HCT116 (cell line): ENCODE measurements around the gene ABCC9. TPM values are rescaled to one million over a fixed set of nuclear protein-coding genes. Genes with fewer than 3 reads are reported as not detected.

ENCODE experiments used
- ATAC-seq: fragments of 200-7000 bp; cut with Tn5 transposase; 2 replicates; pipeline ENCODE4 v1.9.1; 2020; ENCODE audit warnings: mild to moderate bottlenecking, moderate library complexity
- BruUV-seq: library from RNA; stranded (reverse); fragments of 400-500 nt; replicated peaks from 2 replicates; lab custom pipeline; 2021; lab: Mats Ljungman, UMichigan
- CTCF ChIA-PET: fragments of 300-600 bp; sonication (Branson Sonifier 250); formaldehyde crosslinking; loops from one replicate; lab custom pipeline; 2021; ENCODE audit warnings: antibody characterized with exemption; lab: Charles Lee
- POLR2A ChIA-PET: fragments of 300-600, 350-600 bp; sonication (Branson Sonifier 250); formaldehyde crosslinking; loops from one replicate; lab custom pipeline; 2021; ENCODE audit warnings: antibody characterized with exemption; lab: Charles Lee
- RAD21 ChIA-PET, 2 experiments: fragments of 300-600 bp; sonication (Branson Sonifier 250); formaldehyde crosslinking; loops; one replicate each; lab custom pipeline; 2023; ENCODE audit warnings: low total read pairs in 2 of 2; ENCODE audit not compliant: uncharacterized antibody in 2 of 2, unreplicated experiment in 2 of 2, low non-redundant PET in 1 of 2; lab: Charles Lee
- DNase-seq: peaks from one replicate; pipeline ENCODE4 v3.0.0-alpha.2; 2010; ENCODE audit warnings: low read depth, low spot score
- H2AFZ ChIP-seq: fragments of 200-600 bp; shearing (Covaris generic), sonication (generic); 2 replicates; pipeline ENCODE4 v1.6.1; 2017; ENCODE audit warnings: low read depth, mixed run types, mixed read lengths, antibody characterized with exemption, low read length; ENCODE audit not compliant: poor library complexity, severe bottlenecking
- H3K27ac ChIP-seq: 2 replicates; pipeline ENCODE4 v1.5.1; 2012; ENCODE audit warnings: low read depth, low read length
- H3K27me3 ChIP-seq: fragments of 200-600 bp; sonication (generic); 2 replicates; pipeline ENCODE4 v1.6.1; 2016; ENCODE audit warnings: mixed run types, low read length, mixed read lengths; ENCODE audit not compliant: insufficient read depth
- H3K36me3 ChIP-seq, 2 experiments: fragments of 200-500 bp in 1 of 2; fragments of 200-600 bp in 1 of 2; sonication (Bioruptor generic) in 1 of 2; sonication (generic) in 1 of 2; 2 replicates each; pipeline versions ENCODE4 v1.5.1 to v1.6.1; 2014 to 2016; ENCODE audit warnings: low read length in 2 of 2, inconsistent platforms in 1 of 2, mixed read lengths in 1 of 2, mixed run types in 1 of 2; ENCODE audit not compliant: insufficient read depth in 2 of 2, control insufficient read depth in 1 of 2
- H3K4me1 ChIP-seq, 2 experiments: fragments of 200-600 bp in 1 of 2; sonication (generic) in 1 of 2; 2 replicates each; pipeline versions ENCODE4 v1.5.1 to v1.6.1; 2012 to 2017; ENCODE audit warnings: low read length in 2 of 2, inconsistent platforms in 1 of 2, mild to moderate bottlenecking in 1 of 2, mixed read lengths in 1 of 2, mixed run types in 1 of 2, moderate library complexity in 1 of 2; ENCODE audit not compliant: insufficient read depth in 2 of 2, control insufficient read depth in 1 of 2
- H3K4me2 ChIP-seq: fragments of 200-600 bp; sonication (generic); 2 replicates; pipeline ENCODE4 v1.6.1; 2017; ENCODE audit warnings: mixed run types, low read length, mixed read lengths
- H3K4me3 ChIP-seq, 2 experiments: fragments of 200-600 bp in 1 of 2; sonication (generic) in 1 of 2; replicated peaks in 1 of 2; 2 replicates each; pipeline ENCODE4 v1.5.1; 2011 to 2016; ENCODE audit warnings: low read length in 2 of 2, control low read depth in 1 of 2, low read depth in 1 of 2, mild to moderate bottlenecking in 1 of 2, mixed read lengths in 1 of 2, mixed run types in 1 of 2
- H3K79me2 ChIP-seq: fragments of 200-600 bp; sonication (generic); 2 replicates; pipeline ENCODE4 v1.6.1; 2017; ENCODE audit warnings: mild to moderate bottlenecking, mixed run types, low read length, moderate library complexity, mixed read lengths; ENCODE audit not compliant: insufficient read depth
- H3K9ac ChIP-seq: fragments of 200-600 bp; sonication (generic); 2 replicates; pipeline ENCODE4 v1.6.1; 2016; ENCODE audit warnings: low read length, mixed read lengths
- H3K9me2 ChIP-seq: fragments of 200-600 bp; sonication (generic), shearing (Covaris generic); 2 replicates; pipeline ENCODE4 v1.6.1; 2017; ENCODE audit warnings: mixed run types, mild to moderate bottlenecking, moderate library complexity; ENCODE audit not compliant: insufficient read depth
- H3K9me3 ChIP-seq, 2 experiments: fragments of 200-500 bp in 1 of 2; fragments of 200-600 bp in 1 of 2; sonication (Bioruptor generic) in 1 of 2; sonication (generic) in 1 of 2; 2 replicates each; pipeline ENCODE4 v1.6.1; 2014 to 2017; ENCODE audit warnings: low read length in 2 of 2, mixed read lengths in 2 of 2, inconsistent platforms in 1 of 2, low read depth in 1 of 2, mild to moderate bottlenecking in 1 of 2, mixed run types in 1 of 2, moderate library complexity in 1 of 2; ENCODE audit not compliant: control insufficient read depth in 1 of 2, insufficient read depth in 1 of 2
- H4K20me1 ChIP-seq: fragments of 200-600 bp; sonication (generic), shearing (Covaris generic); 2 replicates; pipeline ENCODE4 v1.6.1; 2017; ENCODE audit warnings: mixed run types, mild to moderate bottlenecking, moderate library complexity; ENCODE audit not compliant: insufficient read depth
- ELF1 ChIP-seq: IDR thresholded peaks from 2 replicates; pipeline ENCODE4 v1.6.1; 2012; ENCODE audit warnings: low read depth, borderline replicate concordance
- FOSL1 ChIP-seq: IDR thresholded peaks from 2 replicates; pipeline ENCODE4 v1.6.1; 2012; ENCODE audit warnings: low read depth
- JUND ChIP-seq: IDR thresholded peaks from 2 replicates; pipeline ENCODE4 v1.6.1; 2012
- SIN3A ChIP-seq: IDR thresholded peaks from 2 replicates; pipeline ENCODE4 v1.6.1; 2012; ENCODE audit warnings: low read depth
- SP1 ChIP-seq: IDR thresholded peaks from 2 replicates; pipeline ENCODE4 v1.6.1; 2012; ENCODE audit warnings: low read depth
- TCF7L2 ChIP-seq: IDR thresholded peaks from 2 replicates; pipeline ENCODE4 v1.7.0; 2011; ENCODE audit warnings: borderline replicate concordance, inconsistent platforms; ENCODE audit not compliant: insufficient read depth, insufficient read length; ENCODE audit errors: extremely low read depth
- intact Hi-C: fragments of 100-400 bp; cut with micrococcal nuclease; formaldehyde crosslinking; loops from 2 replicates; pipeline ENCODE4 v1.10.0; 2022
- total RNA-seq: library from RNA; stranded (reverse); gene quantifications from one replicate; pipeline ENCODE4 v1.2.1, GENCODE V29; 2021; ENCODE audit not compliant: unreplicated experiment
- TF ChIP-seq, protein P1 (sequence below): IDR thresholded peaks from 2 replicates; pipeline ENCODE4 v1.6.1; 2012; ENCODE audit warnings: low read depth
- TF ChIP-seq, protein P2 (sequence below), 3 experiments: fragments of 200-600 bp in 1 of 3; sonication (generic) in 1 of 3; IDR thresholded peaks in 2 of 3; conservative IDR thresholded peaks in 1 of 3; 2 replicates each; pipeline ENCODE4 v1.5.1; 2012 to 2017; ENCODE audit warnings: low read depth in 2 of 3, low read length in 2 of 3, antibody characterized with exemption in 1 of 3, borderline replicate concordance in 1 of 3, control low read depth in 1 of 3, mild to moderate bottlenecking in 1 of 3, mixed read lengths in 1 of 3, mixed run types in 1 of 3, moderate library complexity in 1 of 3; ENCODE audit not compliant: insufficient read depth in 1 of 3
- TF ChIP-seq, protein P3 (sequence below): IDR thresholded peaks from 2 replicates; pipeline ENCODE4 v1.6.1; 2012

The ABCC9 gene
- total RNA-seq, 1 experiment from 2014 or later, result 0.05 TPM

DNA sequence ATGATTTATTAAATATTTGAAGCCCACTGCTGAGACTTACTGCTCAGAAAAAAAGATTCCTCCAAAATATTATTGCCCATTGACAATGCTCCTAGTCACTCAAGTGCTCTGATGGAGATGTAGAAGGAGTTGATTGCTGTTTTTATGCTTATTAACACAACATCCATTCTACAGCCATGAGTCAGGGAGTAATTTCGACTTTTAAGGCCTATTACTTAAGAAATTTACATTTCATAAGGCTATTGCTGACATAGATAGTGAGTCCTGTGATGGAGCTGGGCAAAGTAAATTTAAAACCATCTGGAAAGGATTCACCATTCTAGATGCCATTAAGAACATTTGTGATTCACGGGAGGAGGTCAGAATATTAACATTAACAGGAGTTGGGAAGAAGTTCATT, 171.9 kb downstream of the ABCC9 start (continued):
- TF ChIP-seq, protein P1, sequence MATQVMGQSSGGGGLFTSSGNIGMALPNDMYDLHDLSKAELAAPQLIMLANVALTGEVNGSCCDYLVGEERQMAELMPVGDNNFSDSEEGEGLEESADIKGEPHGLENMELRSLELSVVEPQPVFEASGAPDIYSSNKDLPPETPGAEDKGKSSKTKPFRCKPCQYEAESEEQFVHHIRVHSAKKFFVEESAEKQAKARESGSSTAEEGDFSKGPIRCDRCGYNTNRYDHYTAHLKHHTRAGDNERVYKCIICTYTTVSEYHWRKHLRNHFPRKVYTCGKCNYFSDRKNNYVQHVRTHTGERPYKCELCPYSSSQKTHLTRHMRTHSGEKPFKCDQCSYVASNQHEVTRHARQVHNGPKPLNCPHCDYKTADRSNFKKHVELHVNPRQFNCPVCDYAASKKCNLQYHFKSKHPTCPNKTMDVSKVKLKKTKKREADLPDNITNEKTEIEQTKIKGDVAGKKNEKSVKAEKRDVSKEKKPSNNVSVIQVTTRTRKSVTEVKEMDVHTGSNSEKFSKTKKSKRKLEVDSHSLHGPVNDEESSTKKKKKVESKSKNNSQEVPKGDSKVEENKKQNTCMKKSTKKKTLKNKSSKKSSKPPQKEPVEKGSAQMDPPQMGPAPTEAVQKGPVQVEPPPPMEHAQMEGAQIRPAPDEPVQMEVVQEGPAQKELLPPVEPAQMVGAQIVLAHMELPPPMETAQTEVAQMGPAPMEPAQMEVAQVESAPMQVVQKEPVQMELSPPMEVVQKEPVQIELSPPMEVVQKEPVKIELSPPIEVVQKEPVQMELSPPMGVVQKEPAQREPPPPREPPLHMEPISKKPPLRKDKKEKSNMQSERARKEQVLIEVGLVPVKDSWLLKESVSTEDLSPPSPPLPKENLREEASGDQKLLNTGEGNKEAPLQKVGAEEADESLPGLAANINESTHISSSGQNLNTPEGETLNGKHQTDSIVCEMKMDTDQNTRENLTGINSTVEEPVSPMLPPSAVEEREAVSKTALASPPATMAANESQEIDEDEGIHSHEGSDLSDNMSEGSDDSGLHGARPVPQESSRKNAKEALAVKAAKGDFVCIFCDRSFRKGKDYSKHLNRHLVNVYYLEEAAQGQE, result no peak
- no peak for TF ChIP-seq FOSL1
- TF ChIP-seq ELF1, result no peak

DNA sequence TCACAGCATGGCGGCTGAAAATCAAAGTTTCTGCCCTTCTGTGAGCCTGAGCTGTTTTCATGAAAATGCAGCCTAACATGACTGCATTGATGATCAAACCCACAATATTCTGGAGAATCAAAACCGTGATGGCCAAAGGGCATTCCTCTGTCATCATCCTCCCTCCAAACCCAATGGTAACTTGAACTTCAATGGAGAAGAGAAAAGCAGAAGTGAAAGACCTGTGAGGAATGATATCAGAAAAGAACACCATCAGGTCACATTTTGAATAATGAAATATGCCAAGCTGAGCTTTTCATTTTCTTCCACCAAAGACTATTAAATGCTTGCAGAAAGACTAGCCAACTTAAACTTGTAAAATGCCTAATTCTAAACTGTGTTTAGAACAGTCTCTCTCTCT, 174.8 kb downstream of the ABCC9 start:
- RAD21 ChIA-PET, result no interaction called here
- Histone ChIP-seq H3K4me1 (no peaks in the 10 kb centered on the region), H3K9me2 (no peaks in the 10 kb centered on the region), H3K4me2 (no peak overlapping the region), H3K4me3 (no peak overlapping the region), H3K36me3 (no peaks in the 10 kb centered on the region), H3K27ac (no peak overlapping the region), H4K20me1 (no peaks in the 10 kb centered on the region), H3K9me3 (no peaks in the 10 kb centered on the region), H3K79me2 (no peaks in the 10 kb centered on the region), H3K27me3 (peaks cover 3% of the 10 kb centered on the region; the same call in 1 of the 2 replicates), H3K9ac (no peak overlapping the region), H2AFZ (no peak overlapping the region)
- TF ChIP-seq, protein P2, sequence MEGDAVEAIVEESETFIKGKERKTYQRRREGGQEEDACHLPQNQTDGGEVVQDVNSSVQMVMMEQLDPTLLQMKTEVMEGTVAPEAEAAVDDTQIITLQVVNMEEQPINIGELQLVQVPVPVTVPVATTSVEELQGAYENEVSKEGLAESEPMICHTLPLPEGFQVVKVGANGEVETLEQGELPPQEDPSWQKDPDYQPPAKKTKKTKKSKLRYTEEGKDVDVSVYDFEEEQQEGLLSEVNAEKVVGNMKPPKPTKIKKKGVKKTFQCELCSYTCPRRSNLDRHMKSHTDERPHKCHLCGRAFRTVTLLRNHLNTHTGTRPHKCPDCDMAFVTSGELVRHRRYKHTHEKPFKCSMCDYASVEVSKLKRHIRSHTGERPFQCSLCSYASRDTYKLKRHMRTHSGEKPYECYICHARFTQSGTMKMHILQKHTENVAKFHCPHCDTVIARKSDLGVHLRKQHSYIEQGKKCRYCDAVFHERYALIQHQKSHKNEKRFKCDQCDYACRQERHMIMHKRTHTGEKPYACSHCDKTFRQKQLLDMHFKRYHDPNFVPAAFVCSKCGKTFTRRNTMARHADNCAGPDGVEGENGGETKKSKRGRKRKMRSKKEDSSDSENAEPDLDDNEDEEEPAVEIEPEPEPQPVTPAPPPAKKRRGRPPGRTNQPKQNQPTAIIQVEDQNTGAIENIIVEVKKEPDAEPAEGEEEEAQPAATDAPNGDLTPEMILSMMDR (IDR thresholded peaks at IDR 0.05 in 2 of 3, conservative IDR thresholded peaks at IDR 0.05 in 1 of 3; ENCODE audit: borderline replicate concordance in 1 of 3, insufficient read depth in 1 of 3, low read depth in 2 of 3, low read length in 2 of 3), result no peak
- TF ChIP-seq JUND (no peak), SIN3A (no peak), TCF7L2 (no peak), SP1 (no peak)
- TF ChIP-seq, protein P3, sequence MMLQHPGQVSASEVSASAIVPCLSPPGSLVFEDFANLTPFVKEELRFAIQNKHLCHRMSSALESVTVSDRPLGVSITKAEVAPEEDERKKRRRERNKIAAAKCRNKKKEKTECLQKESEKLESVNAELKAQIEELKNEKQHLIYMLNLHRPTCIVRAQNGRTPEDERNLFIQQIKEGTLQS, result no peak
- TF ChIP-seq, protein P1, result no peak
- DNase-seq, result no peak
- no TSS peak for BruUV-seq
- CTCF ChIA-PET, result no interaction called here
- ATAC-seq, result no peak
- POLR2A ChIA-PET, result no interaction called here
- intact Hi-C loops, result no loop called here
